NCI-H2196 (cell line): ENCODE data around the gene PIGV.
A peak's percentile ranks its signal among the peaks of the same experiment; 100 is the strongest.

Experiments used
- DNase-seq: peaks from one replicate; lab custom pipeline; 2025; ENCODE audit not compliant: unreplicated experiment; lab: John Stamatoyannopoulos, UW

PIGV gene

GRCh38 chr1:26771643-26772321, 16.0 kb upstream of the PIGV start:
- DNase-seq: peak; percentile 42

DNA sequence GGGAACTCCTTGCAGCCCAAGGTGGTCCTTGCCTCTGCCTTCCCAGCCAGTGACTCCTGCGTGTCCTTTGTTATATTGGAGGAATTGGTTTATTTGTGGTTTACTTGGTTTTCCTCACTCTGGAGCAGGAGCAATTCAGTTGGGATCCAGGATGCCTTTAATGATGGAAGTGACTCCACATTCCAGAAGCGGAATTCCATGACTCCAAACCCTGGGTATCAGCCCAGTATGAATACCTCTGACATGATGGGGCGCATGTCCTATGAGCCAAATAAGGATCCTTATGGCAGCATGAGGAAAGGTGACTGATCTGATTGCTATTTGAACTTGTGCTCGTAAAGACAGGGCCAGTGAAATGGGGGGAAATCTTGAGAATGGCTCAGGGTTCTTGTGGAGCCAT, 15.1 kb upstream of the PIGV start:
- no peak for DNase-seq

GRCh38 chr1:26774462-26774861, 13.3 kb upstream of the PIGV start:
- no peak for DNase-seq

- DNase-seq: no peak
Measured at GRCh38 chr1:26775666-26776065, 12.1 kb upstream of the PIGV start.

- DNase-seq: no peak
Measured at GRCh38 chr1:26779098-26779668, 8.6 kb upstream of the PIGV start.

GRCh38 chr1:26780344-26780957, 7.3 kb upstream of the PIGV start:
- no peak for DNase-seq

- no peak for DNase-seq
Measured at GRCh38 chr1:26781206-26781825, 6.4 kb upstream of the PIGV start.

- DNase-seq: no peak
Measured at GRCh38 chr1:26782521-26783212, 5.1 kb upstream of the PIGV start.

GRCh38 chr1:26783646-26784022, 4.1 kb upstream of the PIGV start:
- DNase-seq: no peak

DNA sequence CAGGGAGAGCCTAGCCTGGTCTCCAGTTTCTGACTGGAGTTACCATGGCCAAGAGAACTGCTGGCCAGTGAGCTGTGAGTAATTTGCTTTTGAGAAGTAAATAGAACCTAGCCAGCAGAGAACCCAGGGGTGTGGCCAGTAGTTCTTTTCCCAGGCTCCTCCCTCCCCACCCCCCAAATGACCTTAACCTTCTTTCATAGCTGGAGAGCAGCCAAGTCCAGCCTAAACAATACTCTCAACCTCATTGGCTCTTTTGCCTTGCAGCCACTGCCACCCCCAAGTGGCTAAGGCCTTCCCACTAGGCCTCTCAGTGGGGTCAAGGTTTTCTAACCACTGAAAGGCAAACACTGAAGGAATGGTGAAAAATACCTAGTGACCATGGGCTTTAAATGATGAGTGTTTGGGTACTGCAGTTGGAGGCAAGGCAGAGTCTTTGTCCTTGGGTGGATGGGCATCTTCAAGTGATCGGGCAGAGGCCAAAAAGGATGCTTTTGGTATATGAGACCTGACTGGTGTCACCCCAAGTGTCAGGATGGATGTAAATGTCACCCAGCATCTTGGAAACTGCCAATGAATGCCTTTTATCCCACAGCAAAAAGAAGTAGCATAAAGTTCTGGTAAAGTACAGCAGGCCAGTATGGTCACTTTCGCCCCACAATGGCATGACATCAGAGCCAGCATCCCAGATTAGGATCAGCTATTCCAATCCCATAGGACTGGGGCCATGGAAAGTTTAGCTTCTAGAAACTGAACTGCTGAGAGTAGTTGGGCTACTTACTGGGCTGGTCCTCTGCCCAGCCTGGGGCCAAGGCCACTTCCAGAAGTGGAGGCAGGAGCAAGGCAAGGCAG, 3.5 kb upstream of the PIGV start:
- peak; percentile 88 for DNase-seq

DNA sequence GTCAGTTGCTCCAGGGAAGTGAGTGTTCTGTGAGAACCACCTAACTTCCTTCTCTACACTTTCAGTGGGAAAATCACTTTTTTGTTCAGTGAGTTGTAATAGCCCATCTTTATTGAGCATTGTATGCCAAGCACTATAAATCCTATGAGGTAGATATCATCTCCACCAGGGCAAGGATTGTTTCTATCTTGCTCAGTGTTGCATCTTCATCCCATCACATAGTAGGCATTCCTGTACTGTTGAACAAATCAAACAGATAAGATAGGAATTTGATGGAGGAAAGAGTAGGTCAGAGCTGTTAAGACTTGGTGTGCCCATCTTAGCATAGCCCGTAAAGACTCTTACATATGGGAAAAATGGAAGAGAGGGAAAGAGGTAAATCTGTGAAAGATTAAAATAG, 2.9 kb upstream of the PIGV start:
- no peak for DNase-seq

DNA sequence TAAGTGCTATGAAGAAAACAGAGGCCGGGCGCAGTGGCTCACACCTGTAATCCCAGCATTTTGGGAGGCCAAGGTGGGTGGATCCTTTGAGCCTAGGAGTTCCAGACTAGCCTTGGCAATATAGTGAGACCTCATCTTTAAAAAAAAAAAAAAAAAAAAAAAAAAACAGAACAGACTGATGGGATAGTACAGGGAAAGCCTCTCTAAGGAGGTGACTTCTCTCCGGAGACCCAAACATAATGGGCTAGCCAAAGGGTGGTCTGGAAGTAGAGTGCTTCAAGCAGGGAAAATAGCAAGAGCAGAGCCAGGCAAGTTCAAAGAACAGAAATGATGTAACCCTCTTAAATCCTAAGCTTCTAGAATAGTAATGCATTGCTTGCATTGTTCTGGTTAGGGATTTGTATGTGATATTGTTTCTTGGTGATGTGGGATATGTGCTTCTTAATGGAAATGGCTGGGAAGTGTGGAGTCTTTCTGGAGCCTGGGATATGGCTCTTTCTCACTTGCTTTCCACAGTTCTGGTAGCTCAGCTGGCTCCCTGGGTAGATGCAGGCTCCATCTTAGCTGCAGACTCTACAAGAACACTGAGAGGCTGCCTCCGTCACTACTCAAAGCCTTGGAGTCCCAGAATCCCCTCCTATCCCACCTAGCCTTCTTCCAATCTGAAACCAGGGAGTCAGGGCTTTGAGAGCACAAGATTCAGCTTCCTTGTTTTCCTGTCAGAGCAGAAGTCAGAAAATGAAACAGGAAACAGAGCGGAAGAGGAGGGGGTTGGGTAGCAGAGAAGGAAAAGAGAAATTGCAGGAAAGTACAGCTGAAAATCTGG, 1.9 kb upstream of the PIGV start:
- DNase-seq: no peak

- peak; percentile 62 for DNase-seq
Measured at GRCh38 chr1:26786437-26787380, 1.0 kb upstream of the PIGV start.

DNA sequence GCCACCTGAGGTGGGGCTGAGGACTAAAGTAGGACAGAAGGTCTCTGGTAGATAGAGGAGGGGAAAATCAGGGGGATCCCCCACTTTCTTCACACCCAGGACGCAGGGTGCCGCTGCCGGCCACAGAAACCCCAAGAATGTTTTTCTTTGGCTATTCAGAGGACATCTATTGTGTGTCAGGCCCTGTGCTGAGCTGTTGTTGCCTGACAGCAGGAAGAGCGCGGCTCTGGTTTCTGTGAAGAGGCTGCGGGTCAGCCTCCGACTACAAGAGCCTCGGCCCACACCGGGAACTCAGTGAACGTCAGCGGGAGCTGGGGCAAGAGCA, 407 bp upstream of the PIGV start:
- DNase-seq: peak; percentile 64

GRCh38 chr1:26788515-26788785, 700 bp downstream of the PIGV start:
- DNase-seq: no peak

- peak; percentile 91 for DNase-seq
Measured at GRCh38 chr1:26788836-26789611, 1.3 kb downstream of the PIGV start.

DNA sequence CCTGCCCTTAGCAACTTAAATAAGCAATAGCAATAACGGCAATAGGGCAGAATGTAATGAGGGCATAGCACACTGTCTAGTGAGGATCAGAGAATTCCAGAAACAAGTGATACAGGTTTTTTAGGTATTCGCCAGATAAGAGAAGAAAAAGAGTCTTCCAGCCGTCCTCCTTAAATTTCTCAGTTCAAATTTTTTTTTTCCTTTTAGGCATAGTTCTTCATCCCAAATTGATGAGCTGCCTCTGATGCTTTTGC, 1.8 kb downstream of the PIGV start:
- no peak for DNase-seq

DNA sequence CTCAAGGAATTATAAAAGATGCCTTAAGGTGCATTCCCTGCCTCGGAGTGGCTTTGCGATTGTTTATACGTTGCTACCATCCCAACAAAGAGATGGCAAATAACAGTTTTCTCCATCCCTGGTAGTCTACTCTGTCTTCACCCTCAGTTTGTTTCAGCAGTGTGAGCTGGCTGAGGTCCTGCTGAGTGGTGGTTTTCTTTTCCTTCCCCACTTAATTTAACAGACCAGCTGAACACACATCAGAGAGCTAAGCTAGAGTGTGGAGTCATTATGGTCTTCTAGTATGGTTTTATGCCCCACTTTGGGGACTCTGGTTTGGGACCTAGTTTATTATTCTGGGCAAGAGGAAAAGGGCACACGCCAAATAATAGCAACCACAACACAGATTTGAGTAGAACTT, 2.2 kb downstream of the PIGV start:
- DNase-seq: no peak

- no peak for DNase-seq
Measured at GRCh38 chr1:26790551-26790953, 2.8 kb downstream of the PIGV start.
